ENCODE results near the gene CHKA.

DNA sequence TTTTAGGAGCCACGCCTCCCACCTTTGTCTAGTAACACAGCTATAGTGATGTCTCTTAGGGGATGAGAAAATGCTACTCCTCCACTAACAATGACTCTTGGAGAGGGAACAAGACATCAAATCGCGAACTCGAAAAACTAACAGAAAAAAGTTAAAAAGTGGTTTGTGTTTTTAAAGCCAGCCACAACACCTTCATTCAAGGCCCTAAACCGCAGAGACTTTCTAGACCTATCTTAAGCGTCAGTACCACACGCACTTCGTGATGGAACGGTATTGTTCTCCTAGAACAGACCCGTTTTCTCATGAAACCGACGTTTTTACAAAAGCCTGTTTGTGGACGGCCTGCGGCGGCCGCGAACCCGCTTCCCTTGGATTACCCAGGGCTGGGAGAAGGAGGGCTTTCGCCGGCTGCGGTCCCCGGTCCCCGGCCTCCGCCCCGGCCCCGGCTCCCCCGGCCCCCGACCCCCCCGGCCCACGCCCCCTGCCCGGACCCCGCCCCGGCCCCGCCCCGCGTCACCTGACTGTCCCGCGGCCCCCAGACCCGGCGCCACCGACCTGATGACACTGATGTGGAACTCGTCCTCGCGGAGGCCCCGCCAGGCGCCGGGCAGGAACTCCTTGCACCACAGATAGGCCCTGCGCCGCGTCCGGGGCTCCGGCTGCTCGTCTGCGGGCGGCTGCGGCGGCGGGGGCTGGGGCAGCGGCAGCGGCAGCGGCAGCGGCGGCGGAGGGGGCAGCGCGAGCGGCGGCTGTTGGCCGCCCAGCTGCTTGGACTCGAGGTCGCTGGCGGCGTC lies 718 bp downstream of the CHKA start:
- TF ChIP-seq POLR2AphosphoS5 (IDR thresholded peaks at IDR 0.05; ENCODE audit: borderline replicate concordance, low read depth, low read length) (no peak), EZH2 (IDR thresholded peaks at IDR 0.05) (no peak), FOXP2 (optimal IDR thresholded peaks at IDR 0.05; ENCODE audit: control extremely low read depth, extremely low read length, insufficient read depth) (no peak)

All from SK-N-MC (cell line).